ENCODE measurements around the gene GNRHR.

Gene GNRHR

GRCh38 chr4:67755974-67756373, 1.8 kb upstream of the GNRHR start:
- no peak overlapping the region for H3K27ac ChIP-seq
- DNase-seq (ENCODE audit: low spot score), result no peak
- TF ChIP-seq, protein P1, sequence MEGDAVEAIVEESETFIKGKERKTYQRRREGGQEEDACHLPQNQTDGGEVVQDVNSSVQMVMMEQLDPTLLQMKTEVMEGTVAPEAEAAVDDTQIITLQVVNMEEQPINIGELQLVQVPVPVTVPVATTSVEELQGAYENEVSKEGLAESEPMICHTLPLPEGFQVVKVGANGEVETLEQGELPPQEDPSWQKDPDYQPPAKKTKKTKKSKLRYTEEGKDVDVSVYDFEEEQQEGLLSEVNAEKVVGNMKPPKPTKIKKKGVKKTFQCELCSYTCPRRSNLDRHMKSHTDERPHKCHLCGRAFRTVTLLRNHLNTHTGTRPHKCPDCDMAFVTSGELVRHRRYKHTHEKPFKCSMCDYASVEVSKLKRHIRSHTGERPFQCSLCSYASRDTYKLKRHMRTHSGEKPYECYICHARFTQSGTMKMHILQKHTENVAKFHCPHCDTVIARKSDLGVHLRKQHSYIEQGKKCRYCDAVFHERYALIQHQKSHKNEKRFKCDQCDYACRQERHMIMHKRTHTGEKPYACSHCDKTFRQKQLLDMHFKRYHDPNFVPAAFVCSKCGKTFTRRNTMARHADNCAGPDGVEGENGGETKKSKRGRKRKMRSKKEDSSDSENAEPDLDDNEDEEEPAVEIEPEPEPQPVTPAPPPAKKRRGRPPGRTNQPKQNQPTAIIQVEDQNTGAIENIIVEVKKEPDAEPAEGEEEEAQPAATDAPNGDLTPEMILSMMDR (conservative IDR thresholded peaks at IDR 0.05; ENCODE audit: low read depth), result no peak
- POLR2A ChIA-PET (ENCODE audit: low non-redundant PET), result no interaction called here
- CTCF ChIA-PET, result interaction anchor here (1.2 kb wide), 1 partner anchor 9 kb away, joined by 7 read pairs; no protein-coding TSS in a partner anchor

- POLR2A ChIA-PET (ENCODE audit: low non-redundant PET), result no interaction called here
- TF ChIP-seq, protein P1 (conservative IDR thresholded peaks at IDR 0.05; ENCODE audit: low read depth), result no peak
- H3K27ac ChIP-seq, result no peak overlapping the region
- DNase-seq (ENCODE audit: low spot score), result no peak
- CTCF ChIA-PET, result no interaction called here
These were observed 2.9 kb downstream of the GNRHR start for GRCh38 chr4:67751260-67751659.

GRCh38 chr4:67750691-67751090, 3.5 kb downstream of the GNRHR start:
- TF ChIP-seq, protein P1 (conservative IDR thresholded peaks at IDR 0.05; ENCODE audit: low read depth), result no peak
- no peak for DNase-seq (ENCODE audit: low spot score)
- ChIA-PET CTCF (no interaction called here), POLR2A (ENCODE audit: low non-redundant PET) (no interaction called here)
- H3K27ac ChIP-seq, result no peak overlapping the region

DNA sequence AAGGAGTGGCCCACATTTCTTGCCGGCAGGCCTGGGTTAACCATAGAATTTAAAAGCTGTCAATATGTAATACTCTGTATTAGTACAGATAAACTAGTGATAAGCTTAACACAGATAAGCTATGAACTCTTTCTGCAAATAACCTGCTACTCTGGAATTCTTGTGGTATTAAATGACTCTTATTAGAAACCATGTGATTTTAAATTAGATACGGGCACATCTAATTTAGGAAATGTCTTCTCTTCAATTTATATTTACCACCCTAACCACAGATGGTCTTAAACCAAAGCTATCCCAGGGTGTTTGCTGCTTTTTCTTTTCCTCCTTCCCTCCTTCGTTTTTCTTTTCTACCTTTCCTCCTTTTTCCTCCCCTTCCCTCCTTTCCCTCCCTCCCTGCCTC, 4.9 kb downstream of the GNRHR start:
- ChIA-PET CTCF (no interaction called here), POLR2A (ENCODE audit: low non-redundant PET) (no interaction called here)
- H3K27ac ChIP-seq, result no peak overlapping the region
- TF ChIP-seq, protein P1 (conservative IDR thresholded peaks at IDR 0.05; ENCODE audit: low read depth), result no peak
- no peak for DNase-seq (ENCODE audit: low spot score)

DNA sequence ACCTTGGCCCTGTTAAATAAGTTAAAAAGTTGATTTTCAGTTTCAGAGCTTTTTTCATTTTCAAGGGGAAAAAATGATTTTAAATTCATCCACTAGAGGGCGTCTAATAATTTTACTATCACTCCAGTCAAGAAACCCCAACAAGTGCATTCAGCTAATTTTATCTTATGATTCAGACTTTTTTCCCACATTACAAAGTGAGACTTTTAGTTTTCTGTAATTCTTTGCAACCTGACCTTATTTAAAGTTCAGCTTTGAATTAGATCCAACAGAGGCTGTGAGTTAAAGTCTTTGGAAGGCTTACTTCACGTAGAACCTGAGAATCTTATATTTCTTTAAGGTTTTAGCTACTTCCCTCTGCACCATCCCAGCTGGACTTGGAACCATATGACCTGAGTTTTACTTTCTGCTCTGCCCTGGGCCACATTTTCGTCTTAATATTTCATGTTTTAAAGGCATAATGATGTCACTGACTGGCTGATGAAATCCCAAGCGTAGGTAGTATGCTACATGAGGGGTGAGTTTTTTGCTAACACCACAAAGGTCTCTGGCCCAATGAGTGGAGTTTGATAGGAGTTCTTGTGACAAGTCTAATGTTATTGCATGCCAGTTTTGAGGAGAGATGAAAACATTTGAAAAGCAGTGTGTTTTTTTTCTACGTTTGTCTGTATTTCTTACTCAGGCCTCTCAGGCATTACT, 7.2 kb downstream of the GNRHR start:
- TF ChIP-seq, protein P1 (conservative IDR thresholded peaks at IDR 0.05; ENCODE audit: low read depth), result peak; percentile 69
- ChIA-PET POLR2A (ENCODE audit: low non-redundant PET) (no interaction called here), CTCF (interaction anchor here (0.6 to 1.5 kb wide), 13 partner anchors 8 to 699 kb away, joined by 3 to 11 read pairs (median 3); no protein-coding TSS in a partner anchor)
- H3K27ac ChIP-seq, result no peak overlapping the region
- no peak for DNase-seq (ENCODE audit: low spot score)

DNA sequence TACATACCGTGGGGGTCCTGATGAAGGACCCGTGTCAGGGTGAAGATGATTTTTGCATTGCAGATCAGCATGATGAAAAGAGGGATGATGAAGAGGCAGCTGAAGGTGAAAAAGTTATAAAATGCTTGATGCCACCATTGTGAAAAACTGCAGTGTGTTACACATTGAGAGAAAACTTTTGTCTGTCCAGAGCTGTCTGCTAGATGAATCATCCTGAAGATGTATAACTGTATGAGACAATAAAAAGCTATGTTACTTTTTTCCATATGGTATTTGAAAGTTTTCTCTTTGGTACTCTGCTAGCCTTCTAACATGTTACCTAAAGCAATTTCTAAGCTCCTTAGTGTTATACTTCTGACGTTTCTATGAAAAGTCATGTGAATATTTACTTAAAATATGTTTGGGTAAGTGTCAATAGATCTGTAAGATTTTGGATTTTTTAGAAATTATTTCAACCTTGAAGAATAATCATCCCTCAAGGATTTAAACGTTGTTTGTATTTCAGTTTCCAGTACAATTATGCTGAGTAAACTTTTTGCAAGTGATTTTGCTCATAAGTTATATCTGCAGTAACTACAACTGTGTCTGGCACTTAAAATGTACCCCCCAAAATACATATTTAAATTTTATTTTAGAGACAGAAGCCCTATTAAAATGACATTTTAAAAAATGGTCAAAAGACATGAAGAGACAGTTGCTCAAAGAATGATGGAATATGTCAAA, 9.5 kb downstream of the GNRHR start:
- no peak overlapping the region for H3K27ac ChIP-seq
- POLR2A ChIA-PET (ENCODE audit: low non-redundant PET), result no interaction called here
- CTCF ChIA-PET, result interaction anchor here (0.7 to 1.0 kb wide), 2 partner anchors 35 to 426 kb away, joined by 3 to 5 read pairs; no protein-coding TSS in a partner anchor
- no peak for DNase-seq (ENCODE audit: low spot score)
- TF ChIP-seq, protein P1 (conservative IDR thresholded peaks at IDR 0.05; ENCODE audit: low read depth), result no peak
